ENCODE measurements around the gene ZNF71. TPM values are rescaled to one million over a fixed set of nuclear protein-coding genes. Genes with fewer than 3 reads are reported as not detected.
A peak's percentile ranks its signal among the peaks of the same experiment; 100 is the strongest.

Gene ZNF71
- total RNA-seq, 2 experiments from 2014 or later: 4.4 to 4.6 TPM

DNA sequence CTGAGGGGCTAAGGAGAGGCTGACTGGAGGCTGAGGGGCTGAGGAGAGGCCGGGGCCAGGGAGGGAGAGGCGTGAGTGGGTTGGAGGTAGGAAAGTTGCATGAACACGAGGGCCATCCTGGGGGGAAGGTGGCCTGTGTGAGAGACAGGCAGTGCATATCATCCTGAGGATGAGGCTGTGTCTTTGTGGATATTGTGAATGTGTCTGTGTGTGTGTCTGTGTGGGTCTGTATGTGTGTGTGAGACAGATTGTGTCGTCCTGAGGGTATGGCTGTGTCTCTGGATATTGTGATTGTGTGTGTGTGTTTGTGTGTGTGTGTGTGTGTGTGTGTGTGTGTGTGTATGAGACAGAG lies 422 bp downstream of the ZNF71 start:
- DNase-seq: no peak
- H3K9me3 Mint-ChIP-seq (ENCODE audit: low read depth): peaks cover 18% of the 10 kb centered on the region
- CTCF ChIA-PET: no interaction called here

DNA sequence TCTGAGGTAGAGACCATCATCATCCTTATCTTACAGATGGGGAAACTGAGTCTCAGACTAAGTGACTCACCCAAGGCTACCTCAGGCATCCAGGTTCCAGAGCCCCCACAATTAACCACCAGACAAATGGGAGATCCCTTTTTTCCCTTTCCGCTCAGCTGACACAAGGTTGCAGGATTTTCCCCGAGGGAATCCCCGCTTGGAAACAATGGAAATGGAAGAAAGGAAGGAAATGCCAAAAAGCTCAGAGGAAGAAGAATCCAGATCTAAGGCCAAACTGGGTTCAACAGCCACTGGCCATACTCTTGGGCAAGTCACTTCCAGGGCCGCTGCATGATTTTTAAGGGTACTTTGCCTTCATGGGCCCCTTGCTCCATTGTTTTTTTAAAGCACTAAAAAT lies 1.6 kb downstream of the ZNF71 start:
- peaks cover 21% of the 10 kb centered on the region for H3K4me1 Mint-ChIP-seq
- ChIA-PET CTCF (no interaction called here), POLR2A (no interaction called here)
- DNase-seq: no peak
- no peaks in the 10 kb centered on the region for H3K27me3 Mint-ChIP-seq
- no peak overlapping the region for H3K4me3 Mint-ChIP-seq
- peaks cover 46% of the 10 kb centered on the region for H3K36me3 Mint-ChIP-seq (ENCODE audit: low read depth)
- no peak overlapping the region for H3K27ac Mint-ChIP-seq
- H3K9me3 Mint-ChIP-seq (ENCODE audit: low read depth): peaks cover 21% of the 10 kb centered on the region
- no peak for ATAC-seq
- intact Hi-C loops (cut with DNase I, micrococcal nuclease): loop anchor here in 1 of 2 experiments (10.0 kb wide), 1 partner anchor 202 kb away; the partner anchor contains the start of gene ZNF582

More for the DNA sequence above, 422 bp downstream of the ZNF71 start:
- H3K4me1 Mint-ChIP-seq: peaks cover 19% of the 10 kb centered on the region
- peak; percentile 40 for ATAC-seq
- peaks cover 37% of the 10 kb centered on the region for H3K36me3 Mint-ChIP-seq (ENCODE audit: low read depth)
- POLR2A ChIA-PET: interaction anchor here (0.6 to 0.9 kb wide), 3 partner anchors 11 to 278 kb away, joined by 3 to 5 read pairs (median 3); partner anchors contain the start of gene ZNF835
- intact Hi-C loops (cut with DNase I, micrococcal nuclease): loop anchor here (1.0 to 10.0 kb wide), 11 partner anchors 28 to 1407 kb away; partner anchors contain the start of genes ZFP28 (in 2 of the 2), ZNF470 (in 2 of the 2), ZNF582 (in 2 of the 2) and ZNF471 (in 1 of the 2)
- H3K27me3 Mint-ChIP-seq: no peaks in the 10 kb centered on the region
- peak overlapping the region; percentile 68 for H3K27ac Mint-ChIP-seq
- H3K4me3 Mint-ChIP-seq: peak overlapping the region; percentile 87

- intact Hi-C loops (cut with DNase I, micrococcal nuclease): loop anchor here in 1 of 2 experiments (10.0 kb wide), 1 partner anchor 203 kb away; the partner anchor contains the start of gene ZNF582
- ATAC-seq: no peak
- Mint-ChIP-seq H3K9me3 (ENCODE audit: low read depth) (peaks cover 26% of the 10 kb centered on the region), H3K4me3 (no peak overlapping the region), H3K27me3 (no peaks in the 10 kb centered on the region), H3K36me3 (ENCODE audit: low read depth) (peaks cover 56% of the 10 kb centered on the region), H3K27ac (no peak overlapping the region), H3K4me1 (peaks cover 21% of the 10 kb centered on the region)
- no peak for DNase-seq
- CTCF ChIA-PET: no interaction called here
- POLR2A ChIA-PET: no interaction called here
Observed at GRCh38 chr19:56597696-56598095, 2.6 kb downstream of the ZNF71 start.

DNA sequence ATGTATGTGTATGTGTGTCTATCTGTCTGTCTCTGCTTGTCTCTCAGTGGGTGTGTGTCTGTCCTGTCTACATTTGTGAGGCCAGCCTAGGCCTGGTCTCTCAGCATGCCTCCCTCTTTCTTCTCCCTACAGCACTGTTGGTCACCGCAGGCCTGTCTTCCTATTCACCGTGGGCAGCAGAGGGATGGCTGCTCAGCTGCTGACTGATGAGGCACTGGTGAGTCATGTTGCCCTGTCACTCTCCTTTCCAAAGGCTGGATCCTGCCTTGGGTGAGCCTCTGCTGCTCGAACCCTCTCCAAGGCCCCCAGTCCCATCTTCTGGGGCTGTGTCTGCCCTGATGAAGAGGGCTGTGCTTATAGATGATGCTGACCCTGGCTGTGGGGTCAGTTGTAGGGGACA lies 6.3 kb downstream of the ZNF71 start:
- ATAC-seq (no peak), DNase-seq (no peak)
- no peaks in the 10 kb centered on the region for H3K27me3 Mint-ChIP-seq
- H3K9me3 Mint-ChIP-seq (ENCODE audit: low read depth): peaks cover 41% of the 10 kb centered on the region
- intact Hi-C loops (cut with DNase I, micrococcal nuclease): no loop called here
- H3K36me3 Mint-ChIP-seq (ENCODE audit: low read depth): peaks cover 84% of the 10 kb centered on the region
- CTCF ChIA-PET: interaction anchor here (0.6 kb wide), 1 partner anchor 846 kb away, joined by 3 read pairs; no protein-coding TSS in a partner anchor
- H3K27ac Mint-ChIP-seq: no peak overlapping the region
- POLR2A ChIA-PET: no interaction called here
- no peak overlapping the region for H3K4me3 Mint-ChIP-seq
- H3K4me1 Mint-ChIP-seq: peaks cover 4% of the 10 kb centered on the region

GRCh38 chr19:56603829-56604228 lies 8.7 kb downstream of the ZNF71 start:
- no peak overlapping the region for H3K4me3 Mint-ChIP-seq

DNA sequence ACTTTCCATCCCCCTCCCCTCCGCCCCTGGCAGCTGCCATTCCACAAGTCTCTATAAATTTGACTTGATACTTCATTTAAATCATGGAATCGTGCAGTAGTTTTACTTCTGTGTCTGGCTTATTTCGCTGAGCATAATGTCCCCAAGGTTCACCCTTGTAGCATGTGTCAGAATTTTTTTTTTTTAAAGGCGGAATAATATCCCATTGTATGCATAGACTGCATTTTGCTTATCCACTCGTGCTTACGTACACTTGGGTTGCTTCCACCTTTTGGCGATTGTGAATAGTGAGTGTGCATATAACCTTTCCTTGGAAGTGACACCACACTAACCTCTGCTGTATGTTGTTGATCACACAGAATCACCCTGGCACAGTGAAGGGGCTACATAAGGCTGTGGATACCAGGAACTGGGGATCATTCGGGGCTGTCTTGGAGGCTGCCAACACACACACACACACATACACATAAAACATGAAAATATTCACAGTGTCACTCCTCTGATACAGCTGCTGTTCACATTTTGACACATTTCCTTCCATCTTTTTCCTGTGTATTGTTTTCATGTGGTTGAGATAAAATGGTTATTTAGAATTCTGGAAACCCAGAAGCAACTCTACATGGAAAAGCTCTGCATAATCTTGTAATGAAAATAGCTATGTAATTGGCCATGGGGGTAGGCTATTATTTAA lies 13.3 kb downstream of the ZNF71 start:
- POLR2A ChIA-PET: no interaction called here
- H3K36me3 Mint-ChIP-seq (ENCODE audit: low read depth): peaks cover 89% of the 10 kb centered on the region
- no peak overlapping the region for H3K4me3 Mint-ChIP-seq
- CTCF ChIA-PET: interaction anchor here (0.5 kb wide), 1 partner anchor 230 kb away, joined by 3 read pairs; no protein-coding TSS in a partner anchor
- peaks cover 59% of the 10 kb centered on the region for H3K9me3 Mint-ChIP-seq (ENCODE audit: low read depth)
- DNase-seq (no peak), ATAC-seq (no peak)
- intact Hi-C loops (cut with DNase I, micrococcal nuclease): no loop called here
- H3K4me1 Mint-ChIP-seq: no peaks in the 10 kb centered on the region
- no peaks in the 10 kb centered on the region for H3K27me3 Mint-ChIP-seq
- H3K27ac Mint-ChIP-seq: no peak overlapping the region

More at GRCh38 chr19:56603829-56604228, 8.7 kb downstream of the ZNF71 start:
- no peaks in the 10 kb centered on the region for H3K27me3 Mint-ChIP-seq
- H3K36me3 Mint-ChIP-seq (ENCODE audit: low read depth): peaks cover 86% of the 10 kb centered on the region
- H3K4me1 Mint-ChIP-seq: peaks cover 2% of the 10 kb centered on the region
- ChIA-PET POLR2A (no interaction called here), CTCF (no interaction called here)
- H3K9me3 Mint-ChIP-seq (ENCODE audit: low read depth): peaks cover 49% of the 10 kb centered on the region
- ATAC-seq (no peak), DNase-seq (no peak)
- intact Hi-C loops (cut with DNase I, micrococcal nuclease): no loop called here
- no peak overlapping the region for H3K27ac Mint-ChIP-seq

- DNase-seq (no peak), ATAC-seq (no peak)
- H3K4me3 Mint-ChIP-seq: no peak overlapping the region
- ChIA-PET CTCF (no interaction called here), POLR2A (no interaction called here)
- H3K36me3 Mint-ChIP-seq (ENCODE audit: low read depth): peaks cover 93% of the 10 kb centered on the region
- peaks cover 71% of the 10 kb centered on the region for H3K9me3 Mint-ChIP-seq (ENCODE audit: low read depth)
- no peaks in the 10 kb centered on the region for H3K27me3 Mint-ChIP-seq
- no peak overlapping the region for H3K27ac Mint-ChIP-seq
- intact Hi-C loops (cut with DNase I, micrococcal nuclease): no loop called here
- H3K4me1 Mint-ChIP-seq: no peaks in the 10 kb centered on the region
Observed at GRCh38 chr19:56611288-56611687, 16.2 kb downstream of the ZNF71 start.

DNA sequence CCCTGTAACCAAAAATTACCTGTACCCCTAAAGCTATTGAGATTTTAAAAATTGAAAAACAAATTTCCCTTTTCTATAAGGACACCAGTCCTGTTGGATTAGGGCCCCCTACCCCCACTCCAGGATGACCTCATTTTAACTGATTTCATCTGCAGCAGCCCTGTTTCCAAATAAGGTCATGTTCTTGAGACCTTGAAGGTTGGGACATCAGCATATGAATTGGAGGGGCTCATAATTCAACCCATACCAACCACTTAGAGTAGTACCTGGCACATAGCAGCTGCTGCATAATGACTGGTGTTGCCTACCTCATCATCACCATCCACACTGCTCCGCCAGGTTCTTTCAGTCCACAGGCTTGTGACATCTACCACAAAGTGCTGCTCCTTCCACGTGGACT lies 17.6 kb downstream of the ZNF71 start:
- intact Hi-C loops (cut with DNase I, micrococcal nuclease): no loop called here
- H3K36me3 Mint-ChIP-seq (ENCODE audit: low read depth): peaks cover 95% of the 10 kb centered on the region
- no peak overlapping the region for H3K4me3 Mint-ChIP-seq
- POLR2A ChIA-PET: no interaction called here
- ATAC-seq: no peak
- no peak overlapping the region for H3K27ac Mint-ChIP-seq
- peaks cover 78% of the 10 kb centered on the region for H3K9me3 Mint-ChIP-seq (ENCODE audit: low read depth)
- CTCF ChIA-PET: no interaction called here
- no peak for DNase-seq
- H3K4me1 Mint-ChIP-seq: no peaks in the 10 kb centered on the region
- no peaks in the 10 kb centered on the region for H3K27me3 Mint-ChIP-seq

DNA sequence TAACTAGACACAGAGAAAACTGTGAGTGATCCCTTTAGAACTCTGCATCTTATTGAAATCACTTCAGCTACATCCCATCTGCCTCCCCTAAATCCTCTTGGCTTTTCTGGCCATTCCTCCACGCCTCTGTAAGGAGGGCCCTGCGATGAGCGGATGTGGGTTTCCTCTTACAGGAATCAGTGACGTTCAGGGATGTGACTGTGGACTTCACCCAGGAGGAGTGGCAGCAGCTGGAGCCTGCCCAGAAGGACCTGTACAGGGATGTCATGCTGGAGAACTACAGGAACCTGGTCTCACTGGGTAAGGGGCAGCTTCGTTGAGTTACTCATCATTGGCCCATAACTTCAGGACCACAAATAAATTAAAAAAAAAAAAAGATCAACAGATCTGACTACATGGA lies 18.5 kb downstream of the ZNF71 start:
- intact Hi-C loops (cut with DNase I, micrococcal nuclease): no loop called here
- H3K27ac Mint-ChIP-seq: no peak overlapping the region
- ChIA-PET CTCF (no interaction called here), POLR2A (no interaction called here)
- H3K27me3 Mint-ChIP-seq: no peaks in the 10 kb centered on the region
- DNase-seq (no peak), ATAC-seq (no peak)
- no peaks in the 10 kb centered on the region for H3K4me1 Mint-ChIP-seq
- no peak overlapping the region for H3K4me3 Mint-ChIP-seq
- peaks cover 93% of the 10 kb centered on the region for H3K36me3 Mint-ChIP-seq (ENCODE audit: low read depth)
- peaks cover 78% of the 10 kb centered on the region for H3K9me3 Mint-ChIP-seq (ENCODE audit: low read depth)

DNA sequence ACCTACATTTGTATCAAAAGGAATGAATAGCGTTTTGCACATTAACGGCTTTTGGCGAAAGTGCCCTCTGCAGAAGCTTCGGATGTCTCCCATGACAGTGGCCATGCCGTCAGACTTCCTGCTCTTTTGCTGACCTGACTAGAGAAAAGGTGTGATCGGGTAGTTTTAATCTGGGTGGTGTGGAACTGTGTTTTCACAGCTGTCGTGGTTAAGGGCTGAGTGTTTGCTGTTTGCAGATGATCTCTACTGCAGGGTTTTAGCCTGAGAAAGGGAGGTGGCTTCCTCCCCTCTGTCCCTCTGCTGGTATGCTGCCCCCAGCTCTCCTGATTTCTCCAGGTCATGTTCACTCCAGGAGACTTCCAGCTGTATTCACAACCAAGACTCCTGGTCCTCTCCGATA lies 22.4 kb downstream of the ZNF71 start:
- POLR2A ChIA-PET: no interaction called here
- peaks cover 73% of the 10 kb centered on the region for H3K9me3 Mint-ChIP-seq (ENCODE audit: low read depth)
- DNase-seq (no peak), ATAC-seq (no peak)
- H3K27me3 Mint-ChIP-seq: no peaks in the 10 kb centered on the region
- peaks cover 93% of the 10 kb centered on the region for H3K36me3 Mint-ChIP-seq (ENCODE audit: low read depth)
- H3K4me1 Mint-ChIP-seq: no peaks in the 10 kb centered on the region
- CTCF ChIA-PET: no interaction called here
- intact Hi-C loops (cut with DNase I, micrococcal nuclease): no loop called here
- H3K27ac Mint-ChIP-seq: no peak overlapping the region
- no peak overlapping the region for H3K4me3 Mint-ChIP-seq

DNA sequence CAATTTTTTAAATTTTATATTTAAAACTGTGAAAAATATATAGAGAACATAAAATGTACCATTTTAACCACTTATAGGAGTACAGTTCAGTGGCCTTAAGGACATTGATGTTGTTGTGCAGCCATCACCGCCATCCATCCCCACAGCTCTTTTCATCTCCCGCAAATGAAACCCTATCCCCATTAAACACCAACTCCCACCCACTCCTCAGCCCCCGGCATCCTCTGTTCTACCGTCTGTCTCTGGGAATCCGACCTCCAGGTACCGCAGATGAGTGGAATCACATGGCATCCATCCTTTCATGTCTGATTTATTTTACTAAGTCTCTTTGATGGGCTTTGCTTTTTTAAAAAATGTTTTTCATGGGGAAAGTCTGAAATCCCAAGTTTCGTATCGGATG lies 24.0 kb downstream of the ZNF71 start:
- H3K27me3 Mint-ChIP-seq: no peaks in the 10 kb centered on the region
- no peak overlapping the region for H3K4me3 Mint-ChIP-seq
- intact Hi-C loops (cut with DNase I, micrococcal nuclease): no loop called here
- ATAC-seq: no peak
- H3K9me3 Mint-ChIP-seq (ENCODE audit: low read depth): peaks cover 67% of the 10 kb centered on the region
- ChIA-PET CTCF (no interaction called here), POLR2A (no interaction called here)
- H3K36me3 Mint-ChIP-seq (ENCODE audit: low read depth): peaks cover 93% of the 10 kb centered on the region
- DNase-seq: no peak
- H3K4me1 Mint-ChIP-seq: no peaks in the 10 kb centered on the region
- H3K27ac Mint-ChIP-seq: no peak overlapping the region

DNA sequence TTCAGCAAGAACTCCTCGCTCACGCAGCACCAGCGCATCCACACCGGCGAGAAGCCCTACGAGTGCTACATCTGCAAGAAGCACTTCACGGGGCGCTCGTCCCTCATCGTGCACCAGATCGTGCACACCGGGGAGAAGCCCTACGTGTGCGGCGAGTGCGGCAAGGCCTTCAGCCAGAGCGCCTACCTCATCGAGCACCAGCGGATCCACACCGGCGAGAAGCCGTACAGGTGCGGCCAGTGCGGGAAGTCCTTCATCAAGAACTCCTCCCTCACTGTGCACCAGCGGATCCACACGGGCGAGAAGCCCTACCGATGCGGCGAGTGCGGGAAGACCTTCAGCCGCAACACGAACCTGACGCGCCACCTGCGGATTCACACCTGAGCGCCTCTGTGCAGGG lies 27.3 kb downstream of the ZNF71 start:
- CTCF ChIA-PET: interaction anchor here (0.6 kb wide), 1 partner anchor 1617 kb away, joined by 3 read pairs; no protein-coding TSS in a partner anchor
- DNase-seq (no peak), ATAC-seq (no peak)
- peaks cover 82% of the 10 kb centered on the region for H3K36me3 Mint-ChIP-seq (ENCODE audit: low read depth)
- no peak overlapping the region for H3K27ac Mint-ChIP-seq
- no peaks in the 10 kb centered on the region for H3K4me1 Mint-ChIP-seq
- POLR2A ChIA-PET: no interaction called here
- intact Hi-C loops (cut with DNase I, micrococcal nuclease): no loop called here
- H3K27me3 Mint-ChIP-seq: no peaks in the 10 kb centered on the region
- no peak overlapping the region for H3K4me3 Mint-ChIP-seq
- H3K9me3 Mint-ChIP-seq (ENCODE audit: low read depth): peaks cover 46% of the 10 kb centered on the region

Measured in activated CD4-positive, alpha-beta T cell treated with anti-CD3 and anti-CD28 coated beads for 36 hours (primary cell).